CD4-positive, alpha-beta T cell treated with Interleukin-15 for 4 hours (primary cell): ENCODE data around the gene GOLT1A.
"Not testable (repeated sequence)": the region's sequence is repeated elsewhere in the genome, so short reads cannot be mapped to it uniquely, and the experiment has no call there.

ENCODE experiments used
- DNase-seq: peaks from one replicate; pipeline ENCODE4 v3.0.0-alpha.2; 2020; ENCODE audit warnings: low spot score

GOLT1A gene

GRCh38 chr1:204248954-204249353 lies 35.2 kb upstream of the GOLT1A start:
- no peak for DNase-seq

GRCh38 chr1:204246876-204247275 lies 33.1 kb upstream of the GOLT1A start:
- DNase-seq: no peak

- no peak for DNase-seq
These were observed 29.1 kb upstream of the GOLT1A start for GRCh38 chr1:204242920-204243319.

GRCh38 chr1:204241914-204242313 lies 28.1 kb upstream of the GOLT1A start:
- no peak for DNase-seq

- DNase-seq: no peak
These were observed 27.3 kb upstream of the GOLT1A start for GRCh38 chr1:204241050-204241449.

GRCh38 chr1:204240233-204240632 lies 26.4 kb upstream of the GOLT1A start:
- no peak for DNase-seq

- not testable (repeated sequence) for DNase-seq
These were observed 25.6 kb upstream of the GOLT1A start for GRCh38 chr1:204239401-204239800.

GRCh38 chr1:204238520-204238919 lies 24.7 kb upstream of the GOLT1A start:
- DNase-seq: not testable (repeated sequence)

GRCh38 chr1:204237515-204237914 lies 23.7 kb upstream of the GOLT1A start:
- DNase-seq: not testable (repeated sequence)

- DNase-seq: no peak
These were observed 18.7 kb upstream of the GOLT1A start for GRCh38 chr1:204232526-204232925.

GRCh38 chr1:204230211-204230610 lies 16.4 kb upstream of the GOLT1A start:
- DNase-seq: no peak

GRCh38 chr1:204228896-204229295 lies 15.1 kb upstream of the GOLT1A start:
- no peak for DNase-seq

- no peak for DNase-seq
These were observed 14.4 kb upstream of the GOLT1A start for GRCh38 chr1:204227996-204228785.

GRCh38 chr1:204227351-204227750 lies 13.6 kb upstream of the GOLT1A start:
- DNase-seq: no peak

- no peak for DNase-seq
These were observed 12.3 kb upstream of the GOLT1A start for GRCh38 chr1:204225841-204226735.

GRCh38 chr1:204224655-204225054 lies 10.9 kb upstream of the GOLT1A start:
- no peak for DNase-seq

- DNase-seq: no peak
These were observed 9.5 kb upstream of the GOLT1A start for GRCh38 chr1:204223129-204223860.

GRCh38 chr1:204222764-204223055 lies 8.9 kb upstream of the GOLT1A start:
- no peak for DNase-seq

- no peak for DNase-seq
These were observed 8.4 kb upstream of the GOLT1A start for GRCh38 chr1:204222006-204222763.

GRCh38 chr1:204221271-204221670 lies 7.5 kb upstream of the GOLT1A start:
- DNase-seq: no peak

- DNase-seq: no peak
These were observed 6.3 kb upstream of the GOLT1A start for GRCh38 chr1:204219971-204220616.
